HepG2 (cell line): Measurements from ENCODE around the gene PREP. TPM values are rescaled to one million over a fixed set of nuclear protein-coding genes. Genes with fewer than 3 reads are reported as not detected.

Source experiments
- DNMT1 ChIP-seq: sonication (generic); formaldehyde crosslinking; IDR thresholded peaks from 2 replicates; pipeline ENCODE4 v1.5.1; 2020; ENCODE audit warnings: mild to moderate bottlenecking, missing genetic modification reagents
- FOSL2 ChIP-seq: sonication (generic); formaldehyde crosslinking; IDR thresholded peaks from 2 replicates; pipeline ENCODE4 v1.4.0; 2020; ENCODE audit warnings: missing genetic modification reagents
- FOXK2 ChIP-seq: fragments of 450-650 bp; IDR thresholded peaks from 2 replicates; pipeline ENCODE4 v1.6.1; 2016
- GATAD2A ChIP-seq: IDR thresholded peaks from 2 replicates; pipeline ENCODE4 v1.6.1; 2016
- HOXA5 ChIP-seq: sonication (generic); formaldehyde crosslinking; IDR thresholded peaks from 2 replicates; pipeline ENCODE4 v1.4.0; 2020; ENCODE audit warnings: missing genetic modification reagents
- KLF11 ChIP-seq: IDR thresholded peaks from 2 replicates; pipeline ENCODE4 v1.6.1; 2016; ENCODE audit warnings: missing compliant biosample characterization
- LCORL ChIP-seq, 2 experiments: fragments of 450-650 bp in 1 of 2; sonication (generic) in 1 of 2; formaldehyde crosslinking in 1 of 2; IDR thresholded peaks; 2 replicates each; pipeline versions ENCODE4 v1.5.0 to v1.6.1; 2017 to 2020; ENCODE audit warnings: antibody characterized with exemption in 1 of 2, missing genetic modification reagents in 1 of 2
- MAFG ChIP-seq: sonication (generic); formaldehyde crosslinking; IDR thresholded peaks from 2 replicates; pipeline ENCODE4 v1.5.1; 2020; ENCODE audit warnings: mild to moderate bottlenecking, missing genetic modification reagents
- MLLT10 ChIP-seq: sonication (generic); formaldehyde crosslinking; IDR thresholded peaks from 2 replicates; pipeline ENCODE4 v1.4.0; 2020; ENCODE audit warnings: missing genetic modification reagents
- NONO ChIP-seq, 2 experiments: fragments of 450-650 bp in 1 of 2; sonication (generic) in 1 of 2; formaldehyde crosslinking in 1 of 2; IDR thresholded peaks in 1 of 2; conservative IDR thresholded peaks in 1 of 2; 2 replicates each; pipeline versions ENCODE4 v1.6.1 to v1.8.0; 2017 to 2022; ENCODE audit warnings: mild to moderate bottlenecking in 1 of 2, missing genetic modification reagents in 1 of 2, moderate library complexity in 1 of 2
- NR2C2 ChIP-seq: sonication (generic); formaldehyde crosslinking; IDR thresholded peaks from 2 replicates; pipeline ENCODE4 v1.4.0; 2020; ENCODE audit warnings: missing genetic modification reagents, mild to moderate bottlenecking, moderate library complexity, borderline replicate concordance
- PLRG1 ChIP-seq: fragments of 450-650 bp; conservative IDR thresholded peaks from 2 replicates; pipeline ENCODE4 v1.6.1; 2016
- RBFOX2 ChIP-seq: fragments of 200-400 bp; formaldehyde crosslinking; IDR thresholded peaks from 2 replicates; pipeline ENCODE4 v1.6.1; 2017; ENCODE audit warnings: low read depth, mild to moderate bottlenecking, low read length
- TCF7 ChIP-seq: sonication (generic); IDR thresholded peaks from 2 replicates; pipeline ENCODE4 v1.6.1; 2016; ENCODE audit warnings: antibody characterized with exemption, low read depth
- TEAD3 ChIP-seq: optimal IDR thresholded peaks from 2 replicates; pipeline ENCODE3; 2016; ENCODE audit warnings: borderline replicate concordance
- ZFP62 ChIP-seq: sonication (generic); formaldehyde crosslinking; IDR thresholded peaks from 2 replicates; pipeline ENCODE4 v1.4.0; 2020; ENCODE audit warnings: missing genetic modification reagents
- ZMYM4 ChIP-seq: sonication (generic); formaldehyde crosslinking; IDR thresholded peaks from 2 replicates; pipeline ENCODE4 v1.8.1; 2023; ENCODE audit warnings: mild to moderate bottlenecking, missing genetic modification reagents
- ZNF136 ChIP-seq: sonication (generic); formaldehyde crosslinking; IDR thresholded peaks from 2 replicates; pipeline ENCODE4 v1.8.1; 2022; ENCODE audit warnings: low read depth, mild to moderate bottlenecking, moderate library complexity, missing genetic modification reagents
- ZNF230 ChIP-seq: sonication (generic); formaldehyde crosslinking; IDR thresholded peaks from 2 replicates; pipeline ENCODE4 v1.4.0; 2020; ENCODE audit warnings: mild to moderate bottlenecking, missing genetic modification reagents
- ZNF260 ChIP-seq: sonication (generic); formaldehyde crosslinking; IDR thresholded peaks from 2 replicates; pipeline ENCODE4 v1.4.0; 2020; ENCODE audit warnings: missing genetic modification reagents, low read depth, mild to moderate bottlenecking, borderline replicate concordance
- ZNF317 ChIP-seq: sonication (generic); formaldehyde crosslinking; IDR thresholded peaks from 2 replicates; pipeline ENCODE4 v1.5.0; 2020; ENCODE audit warnings: mild to moderate bottlenecking, missing genetic modification reagents
- ZNF331 ChIP-seq: sonication (generic); formaldehyde crosslinking; IDR thresholded peaks from 2 replicates; pipeline ENCODE4 v1.4.0; 2020; ENCODE audit warnings: missing genetic modification reagents
- ZNF501 ChIP-seq: sonication (generic); formaldehyde crosslinking; IDR thresholded peaks from 2 replicates; pipeline ENCODE4 v1.5.1; 2020; ENCODE audit warnings: mild to moderate bottlenecking, moderate library complexity, missing genetic modification reagents
- ZNF567 ChIP-seq: sonication (generic); formaldehyde crosslinking; IDR thresholded peaks from 2 replicates; pipeline ENCODE4 v1.8.1; 2023; ENCODE audit warnings: mild to moderate bottlenecking, missing genetic modification reagents, borderline replicate concordance
- ZNF7 ChIP-seq: IDR thresholded peaks from 2 replicates; pipeline ENCODE4 v1.6.1; 2016; ENCODE audit warnings: missing biosample characterization, missing genetic modification reagents
- ZNF709 ChIP-seq: sonication (generic); formaldehyde crosslinking; IDR thresholded peaks from 2 replicates; pipeline ENCODE4 v1.5.0; 2020; ENCODE audit warnings: mild to moderate bottlenecking, missing genetic modification reagents
- ZNF839 ChIP-seq: sonication (generic); formaldehyde crosslinking; IDR thresholded peaks from 2 replicates; pipeline ENCODE4 v1.4.0; 2020; ENCODE audit warnings: missing genetic modification reagents, mild to moderate bottlenecking, borderline replicate concordance
- polyA plus RNA-seq, 8 experiments: library from polyadenylated mRNA; depleted of rRNA in 3 of 8; stranded (reverse) in 7 of 8; unstranded in 1 of 8; fragments of >200 nt; fragmentation: Illumina TruSeq in 4 of 8; extraction: Trizol in 4 of 8; gene quantifications; 2 replicates each; pipeline versions ENCODE4 v1.2.1 to v1.2.3, GENCODE V29; 2011 to 2016; ENCODE audit warnings: low read depth in 4 of 8, missing spikeins in 1 of 8, mixed read lengths in 1 of 8; ENCODE audit not compliant: insufficient read depth in 1 of 8
- total RNA-seq, 5 experiments: library from RNA; depleted of rRNA; stranded (reverse); fragments of >200 nt; fragmentation: Illumina TruSeq; extraction: Trizol; gene quantifications; 2 replicates each; pipeline ENCODE4 v1.2.3, GENCODE V29; 2016; ENCODE audit warnings: low read depth in 1 of 5
- TF ChIP-seq, protein P1 (sequence below): sonication (generic); formaldehyde crosslinking; IDR thresholded peaks from 2 replicates; pipeline ENCODE4 v1.4.0; 2020; ENCODE audit warnings: missing genetic modification reagents
- TF ChIP-seq, protein P2 (sequence below): sonication (generic); formaldehyde crosslinking; IDR thresholded peaks from 2 replicates; pipeline ENCODE4 v1.4.0; 2020; ENCODE audit warnings: missing genetic modification reagents
- TF ChIP-seq, protein P3 (sequence below): sonication (generic); formaldehyde crosslinking; IDR thresholded peaks from 2 replicates; pipeline ENCODE4 v1.8.0; 2022; ENCODE audit warnings: mild to moderate bottlenecking, missing genetic modification reagents, moderate library complexity

The PREP gene
- total and polyA plus RNA-seq, 2 of the 13 experiments (the other 11 are each of a cell fraction or from before 2014, with no cell fraction given), result 12.6 to 15.9 TPM

DNA sequence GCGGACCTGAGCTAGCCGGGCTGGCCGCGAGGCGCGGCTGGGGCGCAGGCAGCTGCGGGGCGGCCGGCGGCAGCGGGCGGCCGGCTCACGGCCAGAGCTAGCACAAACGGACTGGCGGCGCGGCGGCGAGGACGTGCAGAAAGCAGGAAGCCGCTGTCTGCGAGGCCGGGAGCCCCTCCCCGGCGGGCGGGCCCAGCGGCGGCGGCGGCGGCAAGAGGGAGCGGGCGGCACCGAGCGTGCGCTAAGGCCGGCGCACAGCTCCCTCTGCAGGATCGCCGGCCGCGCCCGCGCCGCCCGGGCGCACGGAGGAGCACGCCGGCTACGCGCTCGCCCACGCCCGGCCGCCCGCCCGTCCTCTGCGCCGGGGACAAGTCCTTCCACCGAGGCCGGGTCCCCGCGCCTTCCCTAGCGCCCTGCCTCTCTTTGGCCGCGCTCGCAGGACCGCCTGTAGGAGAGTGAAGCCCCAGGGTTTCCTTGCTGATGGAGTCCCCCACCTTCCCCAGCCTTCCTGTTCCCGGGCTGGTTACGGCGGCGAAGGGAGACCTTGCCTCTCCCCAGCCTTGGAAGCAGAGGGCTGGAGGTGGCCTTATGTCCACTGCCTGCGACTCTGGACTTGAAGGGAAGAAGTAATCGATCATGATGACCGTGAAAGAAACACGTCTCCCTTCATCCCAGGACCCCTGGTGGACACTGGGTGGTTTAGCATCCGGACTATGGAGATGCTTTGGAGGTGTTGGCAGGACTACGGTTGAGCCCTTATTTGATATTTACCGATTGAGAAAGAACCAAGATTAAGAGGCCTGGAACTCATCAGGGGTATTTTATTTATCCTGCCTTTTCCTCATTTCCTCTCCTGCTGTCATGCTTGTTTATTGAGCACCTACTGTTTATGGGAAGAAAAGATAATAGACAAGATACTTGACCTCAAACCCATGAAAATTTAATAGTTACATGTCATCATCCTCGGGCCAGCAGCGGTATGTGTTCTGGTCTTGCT lies at the start of gene PREP (continued):
- TF ChIP-seq DNMT1 (CRISPR knock-in tag) (no peak), LCORL (IDR thresholded peaks at IDR 0.05) (no peak), LCORL (CRISPR knock-in tag; IDR thresholded peaks at IDR 0.05) (no peak), NR2C2 (CRISPR knock-in tag) (0 out of 2 replicates have a peak, but pooled peaks have one; percentile 14), FOXK2 (no peak), ZNF567 (CRISPR knock-in tag) (no peak), FOSL2 (peak; percentile 26; the same call in 1 of the 2 replicates), ZNF317 (no peak), ZNF7 (no peak), ZNF260 (no peak), HOXA5 (0 out of 2 replicates have a peak, but pooled peaks have one; percentile 32), RBFOX2 (peak; percentile 78), ZNF331 (CRISPR knock-in tag) (no peak), MLLT10 (CRISPR knock-in tag) (no peak), KLF11 (CRISPR knock-in tag) (no peak), MAFG (CRISPR knock-in tag) (no peak), ZFP62 (CRISPR knock-in tag) (no peak), ZNF230 (CRISPR knock-in tag) (no peak), ZNF709 (CRISPR knock-in tag) (no peak), TEAD3 (CRISPR knock-in tag) (no peak), ZNF136 (CRISPR knock-in tag) (no peak), GATAD2A (CRISPR knock-in tag) (peak; percentile 56), TCF7 (no peak), NONO (IDR thresholded peaks at IDR 0.05) (no peak), NONO (CRISPR knock-in tag; conservative IDR thresholded peaks at IDR 0.05) (no peak), PLRG1 (no peak), ZNF501 (CRISPR knock-in tag) (no peak), ZNF839 (CRISPR knock-in tag) (no peak), ZMYM4 (CRISPR knock-in tag) (peak; percentile 68)
- TF ChIP-seq, protein P1, sequence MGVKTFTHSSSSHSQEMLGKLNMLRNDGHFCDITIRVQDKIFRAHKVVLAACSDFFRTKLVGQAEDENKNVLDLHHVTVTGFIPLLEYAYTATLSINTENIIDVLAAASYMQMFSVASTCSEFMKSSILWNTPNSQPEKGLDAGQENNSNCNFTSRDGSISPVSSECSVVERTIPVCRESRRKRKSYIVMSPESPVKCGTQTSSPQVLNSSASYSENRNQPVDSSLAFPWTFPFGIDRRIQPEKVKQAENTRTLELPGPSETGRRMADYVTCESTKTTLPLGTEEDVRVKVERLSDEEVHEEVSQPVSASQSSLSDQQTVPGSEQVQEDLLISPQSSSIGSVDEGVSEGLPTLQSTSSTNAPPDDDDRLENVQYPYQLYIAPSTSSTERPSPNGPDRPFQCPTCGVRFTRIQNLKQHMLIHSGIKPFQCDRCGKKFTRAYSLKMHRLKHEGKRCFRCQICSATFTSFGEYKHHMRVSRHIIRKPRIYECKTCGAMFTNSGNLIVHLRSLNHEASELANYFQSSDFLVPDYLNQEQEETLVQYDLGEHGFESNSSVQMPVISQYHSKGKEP (CRISPR knock-in tag), result no peak
- TF ChIP-seq, protein P2, sequence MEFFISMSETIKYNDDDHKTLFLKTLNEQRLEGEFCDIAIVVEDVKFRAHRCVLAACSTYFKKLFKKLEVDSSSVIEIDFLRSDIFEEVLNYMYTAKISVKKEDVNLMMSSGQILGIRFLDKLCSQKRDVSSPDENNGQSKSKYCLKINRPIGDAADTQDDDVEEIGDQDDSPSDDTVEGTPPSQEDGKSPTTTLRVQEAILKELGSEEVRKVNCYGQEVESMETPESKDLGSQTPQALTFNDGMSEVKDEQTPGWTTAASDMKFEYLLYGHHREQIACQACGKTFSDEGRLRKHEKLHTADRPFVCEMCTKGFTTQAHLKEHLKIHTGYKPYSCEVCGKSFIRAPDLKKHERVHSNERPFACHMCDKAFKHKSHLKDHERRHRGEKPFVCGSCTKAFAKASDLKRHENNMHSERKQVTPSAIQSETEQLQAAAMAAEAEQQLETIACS (CRISPR knock-in tag), result peak; percentile 66; the same call in 1 of the 2 replicates
- TF ChIP-seq, protein P3, sequence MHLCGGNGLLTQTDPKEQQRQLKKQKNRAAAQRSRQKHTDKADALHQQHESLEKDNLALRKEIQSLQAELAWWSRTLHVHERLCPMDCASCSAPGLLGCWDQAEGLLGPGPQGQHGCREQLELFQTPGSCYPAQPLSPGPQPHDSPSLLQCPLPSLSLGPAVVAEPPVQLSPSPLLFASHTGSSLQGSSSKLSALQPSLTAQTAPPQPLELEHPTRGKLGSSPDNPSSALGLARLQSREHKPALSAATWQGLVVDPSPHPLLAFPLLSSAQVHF (CRISPR knock-in tag), result no peak
